HG03097 (cell line): Measurements from ENCODE around the gene PHRF1.

Source experiments
- ATAC-seq: cut with Tn5 transposase; IDR thresholded peaks from one replicate; pipeline ENCODE4 v1.9.1; 2021; ENCODE audit not compliant: unreplicated experiment, low FRiP score

PHRF1 gene

DNA sequence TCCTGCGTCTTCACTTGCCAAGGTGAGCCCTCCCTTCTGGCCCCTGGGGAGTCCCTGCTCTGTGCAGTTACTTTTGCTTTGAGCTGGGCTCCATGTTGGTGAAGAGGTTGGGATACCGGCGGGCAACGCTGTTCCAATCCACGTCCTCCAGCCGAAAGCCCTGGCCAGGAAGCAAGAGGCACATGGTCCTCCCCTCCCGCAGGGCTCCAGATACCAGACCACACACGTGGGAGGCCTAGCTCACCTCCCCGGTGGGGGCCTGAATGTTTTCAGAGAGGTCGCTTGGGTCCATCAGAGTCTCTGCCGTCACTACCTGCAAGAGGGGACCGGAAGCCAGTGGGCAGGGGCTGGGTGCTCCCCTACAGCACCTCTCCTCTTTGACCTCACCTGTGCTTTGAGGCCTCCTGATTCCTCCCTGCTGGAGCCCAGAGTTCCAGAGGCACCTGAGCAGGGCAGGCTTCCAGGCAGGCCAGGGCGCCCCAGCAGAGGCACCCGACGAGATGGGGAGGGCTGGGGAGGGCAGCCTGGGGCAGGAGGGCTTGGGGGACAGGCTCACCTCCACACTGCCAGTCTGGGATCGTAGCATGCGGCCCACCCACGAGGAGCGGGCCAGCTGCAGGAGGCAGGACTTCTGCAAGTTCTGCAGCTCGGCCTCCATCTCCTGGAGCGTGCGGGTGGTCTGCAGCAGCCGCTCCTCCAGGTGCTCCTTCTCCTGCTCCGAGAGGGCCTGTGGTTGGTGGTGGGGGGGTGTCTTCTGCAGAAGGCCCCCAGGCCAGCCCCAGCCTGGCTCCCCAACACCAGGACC, 18.7 kb upstream of the PHRF1 start:
- ATAC-seq: no peak

DNA sequence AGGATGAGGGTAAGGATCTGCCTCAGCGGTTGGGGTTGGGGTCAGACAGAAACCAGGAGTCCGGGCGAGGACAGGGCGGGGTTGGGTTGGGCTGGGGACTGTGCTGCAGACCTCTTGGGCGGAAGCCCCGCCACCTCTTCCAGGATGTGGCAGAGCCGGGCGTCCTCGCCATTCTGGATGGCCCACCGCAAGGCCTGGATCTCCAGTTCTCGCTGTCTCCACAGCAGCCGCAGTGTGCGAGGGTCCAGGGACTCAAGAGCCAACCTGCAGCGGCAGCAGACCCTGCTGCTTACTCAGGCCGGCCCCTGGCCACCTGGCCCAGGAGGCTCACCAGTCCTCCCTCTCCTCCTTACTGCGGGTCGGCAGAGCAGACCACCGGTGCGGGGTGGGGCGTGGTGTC, 17.8 kb upstream of the PHRF1 start:
- ATAC-seq: no peak

DNA sequence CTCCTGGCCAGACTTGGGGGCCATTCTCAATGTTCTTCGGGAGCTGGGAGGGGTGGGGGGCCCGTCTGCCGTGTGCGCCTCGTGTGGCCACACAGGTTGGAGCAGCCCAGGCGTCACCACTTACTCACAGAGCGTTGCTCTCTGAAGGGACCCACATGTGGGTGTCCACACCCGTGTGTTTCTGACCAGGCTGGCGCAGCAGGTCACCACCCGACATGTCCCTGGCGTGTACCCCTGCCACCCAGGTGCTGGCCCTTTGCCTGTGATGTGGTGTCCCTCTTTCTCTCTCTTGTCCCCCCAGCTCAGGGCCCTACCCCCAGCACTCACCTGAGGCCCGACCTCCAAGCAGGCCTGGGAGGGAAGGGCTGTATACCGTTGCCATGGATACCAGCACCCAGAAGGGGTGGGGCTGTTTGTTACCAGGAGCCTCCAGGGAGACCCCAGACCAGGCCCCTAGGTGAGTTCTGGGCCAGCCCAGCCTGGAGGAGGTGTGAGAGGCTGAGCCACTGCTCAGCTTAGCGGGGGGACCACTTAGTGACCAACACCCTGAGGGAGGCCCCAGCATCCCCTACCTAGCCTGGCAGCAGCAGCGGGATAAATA, 17.1 kb upstream of the PHRF1 start:
- no peak for ATAC-seq

DNA sequence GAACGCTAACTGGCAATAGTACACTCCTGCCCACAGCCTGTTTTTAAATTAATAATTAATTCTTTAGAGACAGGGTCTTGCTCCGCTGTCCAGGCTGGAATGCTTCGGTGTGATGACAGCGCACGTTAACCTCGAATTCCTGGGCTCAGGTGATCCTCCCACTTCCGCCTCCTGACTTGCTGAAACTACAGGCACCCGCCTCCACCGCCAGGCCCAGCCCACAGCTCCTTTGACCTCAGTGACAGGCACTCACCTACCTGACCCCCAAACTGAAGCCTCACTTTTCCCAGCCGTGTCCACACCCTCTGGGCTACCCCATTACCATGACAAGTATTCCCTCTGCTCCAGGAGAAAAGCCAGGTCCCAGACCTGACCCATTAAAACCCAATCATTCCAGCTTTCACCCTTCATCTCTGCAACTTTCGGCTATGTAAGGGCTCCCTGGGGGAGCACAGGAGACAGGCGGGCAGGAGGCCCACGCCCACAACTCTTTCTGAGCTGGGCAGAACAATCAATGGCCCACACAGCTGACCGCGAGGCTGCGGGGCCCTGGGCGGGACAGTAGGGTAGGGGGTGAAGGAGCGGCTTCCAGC, 16.5 kb upstream of the PHRF1 start:
- no peak for ATAC-seq

DNA sequence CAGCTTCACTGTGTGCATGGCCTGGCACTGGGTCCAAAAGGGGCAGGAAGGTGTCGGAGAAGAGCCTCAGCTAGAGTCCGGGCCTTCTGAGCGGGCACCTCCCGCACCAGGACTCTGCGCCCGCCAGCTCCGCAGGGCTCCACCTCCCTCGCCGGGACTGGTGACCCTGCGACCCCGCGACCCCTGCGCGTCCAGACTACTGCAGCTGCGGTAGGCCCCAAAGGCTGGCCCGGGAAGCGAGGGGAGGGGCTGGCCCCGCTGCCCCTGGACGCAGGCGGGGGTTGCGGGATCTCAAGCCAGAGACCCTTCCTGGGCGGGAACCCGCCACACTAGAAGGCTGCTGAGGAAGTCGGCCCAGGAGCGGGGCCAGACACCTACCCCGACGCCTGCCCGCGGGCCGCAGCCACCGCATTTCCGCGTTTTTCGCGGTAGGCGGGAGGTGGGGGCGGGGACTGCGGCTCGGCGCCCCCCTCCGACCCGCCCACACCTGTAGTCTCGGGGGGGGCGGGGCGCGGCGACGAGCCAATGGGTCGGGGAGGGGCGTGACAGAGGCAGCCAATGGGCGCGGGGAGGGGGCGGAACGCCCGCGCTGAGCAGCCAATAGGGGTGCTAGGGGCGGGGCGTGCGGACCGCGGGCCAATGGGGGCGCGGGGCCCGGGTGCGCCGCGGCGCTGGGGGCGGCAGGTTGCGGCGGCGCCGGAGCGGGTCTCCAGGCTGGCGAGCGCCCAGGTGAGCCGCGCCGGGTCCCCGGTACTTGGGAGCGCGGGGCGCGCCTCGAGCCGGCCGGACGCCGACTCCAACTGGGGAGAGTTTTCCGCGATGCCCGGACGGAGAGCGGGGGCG, 15.7 kb upstream of the PHRF1 start, which contains the start of the genes LMNTD2 and RASSF7:
LMNTD2 (minus strand) TSS at position 434 of the 843 bp plus-strand sequence; CDS start at position 412, 22 bp downstream.
RASSF7 (plus strand) TSS at position 666 of the 843 bp plus-strand sequence. CDS start 799 bp downstream, outside the sequence.
- ATAC-seq: peak; percentile 61

DNA sequence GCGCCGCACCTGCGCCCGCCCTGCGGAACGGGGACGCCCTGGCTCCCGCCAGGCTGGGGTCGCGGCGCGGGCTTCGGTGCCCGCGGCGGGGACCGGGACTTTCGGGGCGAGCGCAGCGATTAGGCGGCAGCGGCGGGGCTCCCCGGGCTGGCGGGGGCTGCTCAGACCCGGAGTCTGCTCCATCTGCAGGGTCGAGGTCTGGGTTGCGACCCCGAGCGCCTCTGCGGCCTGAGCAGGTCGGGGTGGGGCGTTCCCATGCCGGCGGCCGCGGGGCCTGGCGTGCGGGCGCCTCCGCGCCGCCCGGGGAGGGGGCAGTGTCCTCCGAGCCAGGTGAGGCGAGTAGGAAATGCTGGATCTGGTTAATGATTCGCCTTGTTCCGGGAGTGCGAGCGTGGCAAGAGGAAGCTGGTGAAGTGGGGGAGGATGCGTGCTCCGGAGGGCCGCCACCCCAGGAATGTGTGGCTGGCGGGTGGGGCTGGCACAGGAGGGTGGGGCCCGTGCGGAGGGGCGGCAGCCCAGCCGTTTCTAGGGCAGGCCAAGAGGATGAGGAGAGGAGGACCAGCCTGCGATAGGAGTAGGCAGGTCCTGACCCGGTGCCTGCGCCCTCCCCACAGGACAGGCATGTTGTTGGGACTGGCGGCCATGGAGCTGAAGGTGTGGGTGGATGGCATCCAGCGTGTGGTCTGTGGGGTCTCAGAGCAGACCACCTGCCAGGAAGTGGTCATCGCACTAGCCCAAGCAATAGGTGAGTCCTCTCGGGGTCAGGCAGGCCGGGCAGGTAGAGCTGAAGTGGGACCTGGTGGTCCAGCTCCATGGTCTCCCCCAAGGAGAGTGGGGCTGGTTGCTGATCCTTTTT, 14.9 kb upstream of the PHRF1 start:
- peak; percentile 15 for ATAC-seq

DNA sequence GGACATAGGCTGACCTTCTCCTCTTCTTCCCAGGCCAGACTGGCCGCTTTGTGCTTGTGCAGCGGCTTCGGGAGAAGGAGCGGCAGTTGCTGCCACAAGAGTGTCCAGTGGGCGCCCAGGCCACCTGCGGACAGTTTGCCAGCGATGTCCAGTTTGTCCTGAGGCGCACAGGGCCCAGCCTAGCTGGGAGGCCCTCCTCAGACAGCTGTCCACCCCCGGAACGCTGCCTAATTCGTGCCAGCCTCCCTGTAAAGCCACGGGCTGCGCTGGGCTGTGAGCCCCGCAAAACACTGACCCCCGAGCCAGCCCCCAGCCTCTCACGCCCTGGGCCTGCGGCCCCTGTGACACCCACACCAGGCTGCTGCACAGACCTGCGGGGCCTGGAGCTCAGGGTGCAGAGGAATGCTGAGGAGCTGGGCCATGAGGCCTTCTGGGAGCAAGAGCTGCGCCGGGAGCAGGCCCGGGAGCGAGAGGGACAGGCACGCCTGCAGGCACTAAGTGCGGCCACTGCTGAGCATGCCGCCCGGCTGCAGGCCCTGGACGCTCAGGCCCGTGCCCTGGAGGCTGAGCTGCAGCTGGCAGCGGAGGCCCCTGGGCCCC, 14.1 kb upstream of the PHRF1 start:
- no peak for ATAC-seq

DNA sequence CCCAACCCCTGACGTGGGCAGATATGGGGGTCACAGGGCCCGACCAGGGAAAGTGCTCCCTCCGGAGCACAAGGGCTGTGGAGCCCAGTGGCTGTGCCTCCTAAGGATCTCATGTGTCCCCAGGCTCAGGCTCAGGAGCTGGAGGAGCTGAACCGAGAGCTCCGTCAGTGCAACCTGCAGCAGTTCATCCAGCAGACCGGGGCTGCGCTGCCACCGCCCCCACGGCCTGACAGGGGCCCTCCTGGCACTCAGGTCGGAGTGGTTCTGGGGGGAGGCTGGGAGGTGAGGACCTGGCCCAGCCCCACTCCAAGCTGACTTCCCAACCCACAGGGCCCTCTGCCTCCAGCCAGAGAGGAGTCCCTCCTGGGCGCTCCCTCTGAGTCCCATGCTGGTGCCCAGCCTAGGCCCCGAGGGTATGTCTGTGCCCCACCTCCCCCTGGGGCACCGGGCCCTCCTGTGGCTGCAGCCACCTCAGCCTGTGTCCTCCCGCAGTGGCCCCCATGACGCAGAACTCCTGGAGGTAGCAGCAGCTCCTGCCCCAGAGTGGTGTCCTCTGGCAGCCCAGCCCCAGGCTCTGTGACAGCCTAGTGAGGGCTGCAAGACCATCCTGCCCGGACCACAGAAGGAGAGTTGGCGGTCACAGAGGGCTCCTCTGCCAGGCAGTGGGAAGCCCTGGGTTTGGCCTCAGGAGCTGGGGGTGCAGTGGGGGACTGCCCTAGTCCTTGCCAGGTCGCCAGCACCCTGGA, 13.0 kb upstream of the PHRF1 start:
- ATAC-seq: no peak

DNA sequence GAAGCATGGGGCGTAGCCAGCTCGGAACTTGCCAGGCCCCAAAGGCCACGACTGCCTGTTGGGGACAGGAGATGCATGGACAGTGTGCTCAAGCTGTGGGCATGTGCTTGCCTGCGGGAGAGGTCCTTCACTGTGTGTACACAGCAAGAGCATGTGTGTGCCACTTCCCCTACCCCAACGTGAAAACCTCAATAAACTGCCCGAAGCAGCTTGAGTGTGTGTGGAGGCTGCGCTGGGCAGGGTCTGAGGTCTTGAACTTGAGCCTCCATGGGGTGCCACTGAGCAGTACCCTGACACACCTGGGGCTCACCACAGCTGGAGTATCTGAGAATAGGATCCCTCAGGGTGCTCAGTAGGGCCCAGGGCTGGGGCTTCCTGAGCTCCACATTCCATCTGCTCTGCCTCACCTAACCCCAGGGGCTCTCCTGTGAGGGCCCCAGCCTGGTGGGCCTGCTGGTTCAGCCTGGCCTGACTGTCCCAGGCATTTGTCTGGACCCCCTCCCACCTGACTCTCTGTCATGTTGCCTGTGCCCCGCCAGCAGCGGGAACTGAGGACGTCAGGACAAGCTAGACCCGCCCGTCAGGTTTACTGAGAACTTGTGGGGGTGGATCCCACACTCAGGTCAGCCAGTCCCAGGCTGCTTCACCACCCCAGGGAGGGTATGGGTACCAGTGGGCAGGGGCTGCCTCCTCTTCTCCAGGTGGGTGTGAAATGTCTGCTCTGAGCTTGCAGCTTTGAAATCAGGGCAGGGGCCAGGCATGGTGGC, 12.3 kb upstream of the PHRF1 start:
- ATAC-seq: no peak

DNA sequence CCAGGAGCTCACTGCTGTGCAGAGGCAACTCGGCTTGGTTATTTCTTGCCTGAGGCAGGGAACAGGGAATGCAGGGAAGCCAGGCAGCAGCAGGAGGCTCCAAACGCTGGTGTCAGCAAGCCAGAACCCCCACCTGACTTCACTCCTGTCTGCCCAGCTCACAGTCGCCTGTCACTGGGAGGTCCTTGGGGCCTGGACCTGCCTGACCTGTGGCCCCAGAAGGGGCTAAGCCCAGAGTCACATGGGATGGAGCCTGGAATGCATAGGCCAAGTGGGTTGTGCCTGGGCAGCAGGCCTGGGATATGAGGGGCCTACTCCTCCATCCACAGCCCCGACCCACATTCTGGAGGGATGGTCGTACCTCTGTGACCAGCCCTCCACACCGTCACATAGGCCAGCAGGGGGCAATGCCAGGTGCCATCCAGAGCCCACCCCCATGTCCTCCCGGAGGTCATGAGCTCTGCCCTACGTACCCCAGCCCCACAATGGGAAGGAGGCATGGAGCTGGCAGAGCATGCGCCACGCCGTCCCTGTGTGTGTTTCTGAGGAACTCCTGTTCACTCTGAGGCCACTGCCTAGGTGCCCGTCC, 10.3 kb upstream of the PHRF1 start:
- no peak for ATAC-seq

DNA sequence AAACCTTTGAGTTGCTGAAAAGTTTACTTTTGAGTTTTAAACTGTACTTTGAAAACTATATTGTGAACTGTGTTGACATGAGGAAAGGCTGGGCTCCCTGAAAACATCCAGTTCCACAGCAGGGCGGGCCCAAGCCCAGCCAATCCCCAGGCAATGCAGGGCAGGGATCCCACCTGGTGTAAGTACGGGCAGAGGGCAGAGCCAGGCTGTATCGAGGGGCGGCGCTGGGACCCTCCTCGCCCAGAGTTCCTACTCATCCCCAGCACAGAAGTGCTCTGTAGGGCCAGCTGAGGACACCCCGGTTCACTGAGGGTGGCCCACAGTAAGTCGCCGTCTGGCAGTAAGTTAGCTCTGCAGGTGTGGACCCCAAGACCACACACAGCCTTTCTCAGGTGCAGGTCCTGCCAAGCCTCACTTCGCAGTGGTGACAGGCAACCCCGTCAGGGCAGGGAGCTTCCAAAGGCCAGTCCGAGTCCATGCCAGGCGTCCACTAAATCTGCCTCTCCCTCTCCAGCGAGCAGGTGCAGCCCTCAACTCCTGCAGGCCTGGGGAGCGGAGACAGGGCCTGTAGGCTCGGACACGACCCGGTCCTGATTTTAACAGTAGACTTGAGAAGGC, 9.2 kb upstream of the PHRF1 start:
- ATAC-seq: no peak

DNA sequence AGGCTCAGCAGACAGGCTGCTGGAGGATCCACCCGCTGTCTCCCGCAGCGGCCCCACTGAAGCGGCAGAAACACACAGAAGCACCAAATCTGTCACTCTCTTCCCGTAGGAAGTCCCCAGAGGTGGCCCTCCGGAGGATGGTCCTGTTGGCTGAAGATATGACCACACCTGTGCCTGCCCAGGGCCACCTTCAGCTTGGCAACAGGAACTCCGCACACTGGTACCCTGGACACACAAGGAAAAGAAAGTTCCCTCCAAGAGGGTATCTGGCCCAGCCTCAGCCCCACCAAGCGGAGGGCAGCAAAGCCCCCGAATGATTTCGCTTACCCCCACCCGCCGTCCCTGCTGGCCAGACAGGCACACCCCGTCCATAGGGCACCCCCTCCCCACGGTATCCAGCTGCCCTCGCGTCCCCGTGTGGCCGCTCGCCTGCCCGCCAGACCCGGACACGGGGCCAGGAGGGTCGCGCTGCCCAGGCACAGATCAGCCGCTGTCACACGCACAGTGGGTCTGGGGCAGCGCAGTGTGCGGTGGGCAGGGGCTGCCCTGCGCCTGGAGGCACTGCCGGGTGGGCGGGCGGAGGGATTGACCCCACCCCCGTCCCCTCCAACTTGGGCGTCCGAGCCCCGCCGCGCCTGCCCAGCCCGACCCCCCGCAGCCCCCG, 8.5 kb upstream of the PHRF1 start:
- ATAC-seq: no peak

DNA sequence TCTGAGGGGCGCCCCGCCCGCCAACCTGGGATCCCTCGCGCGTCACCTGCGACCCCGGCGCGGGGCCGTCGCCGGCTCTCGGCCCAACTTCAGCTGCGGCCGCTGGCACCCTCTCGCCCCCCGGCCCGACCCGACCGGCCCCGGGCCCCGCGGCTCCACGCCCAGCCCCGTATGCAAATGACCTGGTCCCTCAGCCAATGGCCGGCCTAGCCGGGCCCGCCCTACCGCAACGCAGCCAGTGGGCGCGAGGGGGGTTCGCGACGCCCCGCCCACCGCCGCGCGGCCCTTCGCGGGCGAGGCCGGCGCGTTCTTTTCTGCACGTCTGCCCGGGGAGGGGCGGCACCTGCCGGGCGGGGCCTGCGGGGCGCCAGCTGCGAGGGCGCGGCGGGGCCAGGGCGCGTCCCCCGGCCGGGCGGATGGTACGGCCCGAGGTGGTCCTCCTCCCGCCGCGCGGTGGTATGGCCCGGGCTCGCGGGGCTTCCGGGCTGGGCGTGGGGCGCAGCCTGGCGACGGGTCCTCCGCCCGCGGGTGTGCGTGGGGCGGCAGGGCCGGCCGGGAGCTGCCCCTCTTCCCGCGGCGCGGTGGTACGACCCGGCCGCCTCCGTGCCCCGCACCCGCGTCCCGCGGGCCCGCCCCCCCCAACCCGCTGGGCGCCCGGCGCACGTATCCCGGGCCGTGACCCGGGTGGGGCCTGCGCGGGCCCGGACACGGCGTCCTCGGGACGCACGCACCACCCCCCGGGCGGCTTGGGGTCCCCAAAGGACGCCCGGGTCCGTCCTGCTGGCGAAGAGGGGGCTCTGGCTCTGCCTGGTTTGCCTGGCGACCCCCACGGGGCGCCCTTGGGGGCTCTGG, 7.7 kb upstream of the PHRF1 start:
- peak; percentile 75 for ATAC-seq

DNA sequence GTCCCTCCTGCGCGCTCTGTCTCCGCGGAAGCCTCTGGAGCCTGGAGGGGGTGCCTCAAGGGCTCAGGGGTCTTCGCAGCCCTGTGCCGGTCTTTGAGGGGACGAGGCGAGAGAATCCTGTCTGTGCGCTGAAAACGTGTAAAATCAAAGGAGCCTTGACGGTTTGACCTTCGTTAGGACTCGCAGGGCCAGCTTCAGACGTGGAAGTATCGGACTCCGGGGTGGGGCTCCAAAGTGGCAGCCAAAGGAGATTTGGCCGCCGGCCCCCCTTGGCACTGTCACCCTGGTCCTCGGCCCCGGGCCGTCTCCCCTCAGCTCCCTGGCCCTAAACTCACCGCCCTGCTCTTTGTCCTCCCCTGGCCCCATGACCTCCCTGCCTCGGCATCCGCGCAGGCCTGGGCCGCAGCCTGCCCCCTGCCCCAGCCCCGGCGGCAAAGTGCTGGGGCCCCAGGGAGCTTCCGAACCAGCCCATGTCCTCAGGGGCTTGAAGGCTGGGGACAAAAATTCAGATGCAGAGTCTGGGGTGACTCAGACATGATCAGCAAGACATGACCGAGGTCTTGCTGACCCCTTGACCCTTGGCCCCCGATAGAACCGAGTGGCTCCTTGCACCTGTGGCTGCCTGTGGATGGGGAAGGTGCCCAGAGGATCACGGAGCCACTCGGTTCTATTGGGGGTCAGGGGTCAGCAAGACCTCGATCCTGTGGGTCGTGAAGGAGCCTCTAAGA, 6.9 kb upstream of the PHRF1 start:
- no peak for ATAC-seq

DNA sequence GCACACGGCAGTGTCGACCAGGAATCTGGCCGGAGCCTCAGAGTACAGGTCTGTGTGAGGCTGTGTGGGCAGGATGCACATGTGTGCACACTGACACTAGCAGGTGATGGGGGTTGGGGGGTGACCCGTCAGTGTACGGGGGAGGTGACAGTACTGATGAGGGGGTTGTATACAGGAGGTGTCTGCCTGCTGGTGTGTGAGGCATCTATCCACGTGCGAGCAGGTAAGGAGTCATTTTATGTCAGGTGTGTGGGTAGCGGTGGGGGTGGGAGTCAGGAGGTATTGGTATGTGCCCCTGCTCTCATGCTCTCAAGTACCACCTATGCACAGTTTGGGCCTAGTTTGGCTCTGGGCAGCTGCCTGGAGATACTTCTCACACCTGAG, 4.5 kb upstream of the PHRF1 start:
- ATAC-seq: no peak
